ENCODE data around the gene ACVR1B. TPM values are rescaled to one million over a fixed set of nuclear protein-coding genes. Genes with fewer than 3 reads are reported as not detected.

Gene ACVR1B
- 1 to 10 TPM; 7.2 to 9.8 (median 8.6) TPM for total RNA-seq
- 10 to 100 TPM; 10.8 to 30.7 (median 11.1) TPM for polyA plus RNA-seq

DNA sequence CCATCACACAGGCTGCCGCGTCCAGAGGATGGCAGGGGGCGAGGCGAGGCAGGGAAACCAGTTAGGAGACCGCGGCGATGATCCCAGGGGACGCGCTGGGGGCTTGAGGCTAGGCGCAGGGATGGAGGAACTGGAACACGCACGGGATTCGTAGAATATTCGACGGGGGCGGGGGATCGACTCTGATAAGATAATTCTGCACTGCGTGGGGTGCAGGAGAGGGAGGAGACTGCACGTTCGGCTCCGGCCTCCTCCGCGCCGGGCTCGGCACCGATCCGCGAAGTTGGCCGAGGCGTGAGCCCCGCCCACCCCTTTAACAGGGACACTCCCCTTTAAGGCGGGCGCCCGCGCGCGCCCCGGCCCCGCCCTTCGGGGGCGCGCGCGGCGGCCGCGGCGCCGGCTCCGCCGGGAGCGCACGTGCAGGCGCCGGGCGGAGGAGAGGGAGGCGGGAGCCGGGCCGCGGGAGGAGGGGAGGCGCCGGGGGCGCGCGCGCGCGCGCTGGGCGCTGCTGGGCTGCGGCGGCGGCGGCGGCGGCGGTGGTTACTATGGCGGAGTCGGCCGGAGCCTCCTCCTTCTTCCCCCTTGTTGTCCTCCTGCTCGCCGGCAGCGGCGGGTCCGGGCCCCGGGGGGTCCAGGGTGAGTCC is at the start of gene ACVR1B:
TSS of gene ACVR1B (plus strand) at position 501 of the 644 bp plus-strand sequence. CDS start at position 546, 45 bp downstream.
- H3K36me3 ChIP-seq = no peaks in the 10 kb centered on the region
- WGBS, 2 donors = 1% methylated on average over 86 of the region's 86 CpGs
- H3K27me3 ChIP-seq = no peaks in the 10 kb centered on the region
- peak within 1 kb of the TSS; percentile 83 to 94 (median 89) for H3K27ac ChIP-seq
- TF ChIP-seq, protein P1, sequence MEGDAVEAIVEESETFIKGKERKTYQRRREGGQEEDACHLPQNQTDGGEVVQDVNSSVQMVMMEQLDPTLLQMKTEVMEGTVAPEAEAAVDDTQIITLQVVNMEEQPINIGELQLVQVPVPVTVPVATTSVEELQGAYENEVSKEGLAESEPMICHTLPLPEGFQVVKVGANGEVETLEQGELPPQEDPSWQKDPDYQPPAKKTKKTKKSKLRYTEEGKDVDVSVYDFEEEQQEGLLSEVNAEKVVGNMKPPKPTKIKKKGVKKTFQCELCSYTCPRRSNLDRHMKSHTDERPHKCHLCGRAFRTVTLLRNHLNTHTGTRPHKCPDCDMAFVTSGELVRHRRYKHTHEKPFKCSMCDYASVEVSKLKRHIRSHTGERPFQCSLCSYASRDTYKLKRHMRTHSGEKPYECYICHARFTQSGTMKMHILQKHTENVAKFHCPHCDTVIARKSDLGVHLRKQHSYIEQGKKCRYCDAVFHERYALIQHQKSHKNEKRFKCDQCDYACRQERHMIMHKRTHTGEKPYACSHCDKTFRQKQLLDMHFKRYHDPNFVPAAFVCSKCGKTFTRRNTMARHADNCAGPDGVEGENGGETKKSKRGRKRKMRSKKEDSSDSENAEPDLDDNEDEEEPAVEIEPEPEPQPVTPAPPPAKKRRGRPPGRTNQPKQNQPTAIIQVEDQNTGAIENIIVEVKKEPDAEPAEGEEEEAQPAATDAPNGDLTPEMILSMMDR (IDR thresholded peaks at IDR 0.05) = no peak
- TF ChIP-seq POLR2A (IDR thresholded peaks at IDR 0.05) (no peak), POLR2AphosphoS5 (IDR thresholded peaks at IDR 0.05) (peak; percentile 21 to 75 (median 62))
- H3K4me1 ChIP-seq = peaks cover 0 to 48% (median 33%) of the 10 kb centered on the region in 4 donors
- H3K4me3 ChIP-seq = peak within 1 kb of the TSS; percentile 82 to 100 (median 95)
- DNase-seq = peak; percentile 96
- H3K9me3 ChIP-seq = no peaks in the 10 kb centered on the region
- intact Hi-C loops (cut with DNase I) = loop anchor here (5.0 kb wide), 1 partner anchor 951 kb away; no protein-coding TSS in a partner anchor

DNA sequence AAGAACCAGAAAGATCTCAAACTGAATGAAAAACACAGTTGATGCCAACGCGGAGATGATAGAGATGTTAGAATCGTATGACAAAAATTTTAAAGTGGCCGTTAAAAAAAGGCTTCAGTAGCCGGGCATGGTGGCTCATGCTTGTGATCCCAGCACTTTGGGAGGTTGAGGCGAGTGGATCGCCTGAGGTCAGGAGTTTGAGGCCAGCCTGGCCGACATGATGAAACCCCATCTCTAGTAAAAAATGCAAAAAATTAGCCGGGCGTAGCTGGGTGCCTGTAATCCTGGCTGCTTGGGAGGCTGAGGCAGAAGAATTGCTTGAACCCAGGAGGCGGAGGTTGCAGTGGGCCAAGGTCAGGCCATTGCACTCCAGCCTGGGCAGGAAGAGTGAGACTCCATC is 49.6 kb upstream of the ACVR1B start:
- Histone ChIP-seq H3K36me3 (no peaks in the 10 kb centered on the region), H3K27ac (no peak overlapping the region), H3K9me3 (no peaks in the 10 kb centered on the region), H3K27me3 (peaks cover 3 to 9% (median 6%) of the 10 kb centered on the region in 3 donors), H3K4me1 (peaks cover 0 to 12% (median 8%) of the 10 kb centered on the region in 4 donors), H3K4me3 (no peak overlapping the region)
- 74 to 92% methylated on average over 11 of the region's 11 CpGs for WGBS, 2 donors
- intact Hi-C loops (cut with DNase I) = no loop called here
- no peak for TF ChIP-seq POLR2AphosphoS5 (IDR thresholded peaks at IDR 0.05)
- TF ChIP-seq EP300 (IDR thresholded peaks at IDR 0.05) = no peak
- TF ChIP-seq POLR2A (IDR thresholded peaks at IDR 0.05) = no peak
- TF ChIP-seq, protein P1 (IDR thresholded peaks at IDR 0.05) = no peak
- peak; percentile 42 for DNase-seq

DNA sequence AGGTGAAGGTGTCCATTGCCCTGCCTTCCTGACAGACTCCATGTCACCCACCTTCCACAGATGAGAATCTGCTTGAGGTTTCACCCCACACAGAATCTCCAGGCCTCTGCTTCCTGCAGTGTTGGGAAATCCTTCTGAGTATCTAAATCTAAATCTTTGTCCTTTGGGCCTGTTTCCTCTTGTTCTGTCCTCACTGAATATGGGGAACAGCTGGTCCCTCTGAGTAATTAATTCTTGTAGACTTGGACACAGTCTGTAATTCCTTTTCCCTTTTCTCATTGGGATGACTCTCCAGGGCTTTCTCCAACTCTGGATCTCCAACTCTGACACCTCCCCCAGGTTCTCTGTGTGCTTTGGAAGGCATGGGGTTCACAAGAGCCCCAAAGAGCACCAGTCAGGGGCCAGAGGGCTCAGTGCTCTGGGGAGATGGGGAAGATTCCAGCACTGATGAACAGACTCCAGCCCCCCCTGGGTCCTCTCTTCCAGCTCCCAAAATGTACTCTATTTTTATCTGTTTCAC is 46.5 kb upstream of the ACVR1B start:
- intact Hi-C loops (cut with DNase I) = no loop called here
- Histone ChIP-seq H3K9me3 (no peaks in the 10 kb centered on the region), H3K27me3 (peaks cover 14 to 33% (median 18%) of the 10 kb centered on the region in 3 donors), H3K27ac (peak overlapping the region; percentile 77 to 90 (median 80)), H3K4me3 (no peak overlapping the region), H3K36me3 (no peaks in the 10 kb centered on the region), H3K4me1 (peaks cover 0 to 20% (median 19%) of the 10 kb centered on the region in 4 donors)
- TF ChIP-seq POLR2AphosphoS5 (IDR thresholded peaks at IDR 0.05) (peak; percentile 16 to 52 (median 40)), POLR2A (IDR thresholded peaks at IDR 0.05) (no peak), EP300 (IDR thresholded peaks at IDR 0.05) (peak in 1 of 4 donors; percentile 4)
- TF ChIP-seq, protein P1 (IDR thresholded peaks at IDR 0.05) = no peak
- DNase-seq = peak; percentile 80

DNA sequence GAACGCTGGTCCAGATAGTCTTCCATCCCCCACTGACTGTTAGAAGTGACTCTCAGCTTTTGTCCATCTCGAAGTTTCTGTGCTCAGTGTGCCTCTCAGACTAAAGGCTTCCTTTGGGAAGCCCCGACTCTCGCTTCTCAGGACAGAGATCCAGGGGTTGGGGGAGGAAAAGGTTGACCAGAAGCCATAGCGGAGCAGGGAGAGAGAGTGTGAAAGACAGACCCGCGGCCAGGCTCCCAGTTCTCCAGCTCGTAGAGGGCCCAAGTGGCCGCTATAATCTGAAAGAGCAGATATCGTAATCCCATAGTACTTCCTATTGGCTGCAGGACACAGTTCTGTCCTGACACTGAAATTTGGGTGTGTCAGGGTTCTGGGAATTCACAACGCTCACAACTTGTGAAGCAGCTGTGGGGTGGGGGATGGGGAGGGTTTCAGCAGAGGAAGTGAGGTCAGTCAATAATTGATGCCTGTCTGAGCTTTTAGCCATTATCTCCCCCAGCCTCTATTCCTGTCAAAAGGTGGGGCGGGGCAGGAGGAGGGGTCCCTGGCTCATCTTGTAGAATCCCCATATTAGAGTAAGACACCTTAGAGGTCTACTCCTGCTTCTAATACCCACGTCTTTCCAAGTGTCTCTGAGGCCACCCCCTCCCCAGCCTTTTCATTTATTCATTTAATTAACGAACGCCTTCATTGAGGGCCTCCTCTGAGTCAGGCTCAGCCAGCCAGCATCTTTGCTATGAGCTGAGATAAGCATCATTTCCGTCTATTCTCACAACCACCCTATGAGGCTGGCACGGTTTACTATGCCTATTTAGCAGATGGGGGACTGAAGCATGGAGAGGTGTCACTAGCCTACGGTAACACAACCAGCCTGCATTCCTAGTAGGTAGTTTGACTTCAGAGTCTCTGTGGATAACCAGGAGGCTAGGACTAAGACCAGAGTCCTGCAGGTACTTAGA is 45.7 kb upstream of the ACVR1B start:
- 28 to 58% methylated on average over 18 of the region's 18 CpGs for WGBS, 2 donors
- intact Hi-C loops (cut with DNase I) = no loop called here
- Histone ChIP-seq H3K9me3 (no peaks in the 10 kb centered on the region), H3K4me3 (no peak overlapping the region), H3K27me3 (peaks cover 14 to 33% (median 18%) of the 10 kb centered on the region in 3 donors), H3K4me1 (peaks cover 0 to 20% (median 19%) of the 10 kb centered on the region in 4 donors), H3K36me3 (no peaks in the 10 kb centered on the region), H3K27ac (peak overlapping the region; percentile 77 to 90 (median 80))
- TF ChIP-seq, protein P1 (IDR thresholded peaks at IDR 0.05) = no peak
- TF ChIP-seq POLR2A (IDR thresholded peaks at IDR 0.05) (peak in 1 of 2 donors; percentile 15), EP300 (IDR thresholded peaks at IDR 0.05) (no peak), POLR2AphosphoS5 (IDR thresholded peaks at IDR 0.05) (peak; percentile 28 to 50 (median 36))
- DNase-seq = peak; percentile 94
